ENCODE measurements around the gene CNTNAP2.

DNA sequence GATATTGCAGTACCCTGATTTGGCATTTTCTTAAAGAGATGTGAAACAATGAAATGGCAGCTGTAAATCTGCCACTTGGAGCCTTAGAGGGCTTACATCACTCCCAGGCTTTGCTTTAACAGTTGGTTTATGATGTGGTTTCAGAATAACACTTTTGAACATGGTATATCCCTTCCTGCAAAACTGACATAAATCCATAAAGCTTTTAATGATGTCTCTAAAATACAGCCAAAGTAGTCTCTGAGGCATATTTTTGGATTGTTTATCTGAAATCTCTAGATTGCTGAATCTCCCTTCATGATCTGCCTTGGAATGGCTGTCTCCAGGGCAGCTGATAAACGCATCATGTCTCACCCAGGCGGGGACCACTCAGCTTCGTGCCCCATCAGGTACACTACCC is 2096.1 kb downstream of the CNTNAP2 start:
- TF ChIP-seq EZH2phosphoT487 (IDR thresholded peaks at IDR 0.05; ENCODE audit: insufficient read depth, low read depth), result no peak
- TF ChIP-seq EZH2 (IDR thresholded peaks at IDR 0.05; ENCODE audit: insufficient read depth, poor library complexity, severe bottlenecking), result no peak

Data from GM23248 (cell line).